Mucosa of rectum (tissue), 2 donors: ENCODE data around the gene ITPR1.

Experiments used
- H3K27ac ChIP-seq, 2 donors: one replicate each; pipeline ENCODE4 v1.7.0; 2013; ENCODE audit warnings: inconsistent platforms in 2 of 2, low read depth in 2 of 2, low read length in 2 of 2
- H3K27me3 ChIP-seq, 2 donors: one replicate each; pipeline ENCODE4 v1.7.0; 2013; ENCODE audit warnings: low read length in 2 of 2; ENCODE audit not compliant: control insufficient read depth in 2 of 2, insufficient read depth in 2 of 2
- H3K36me3 ChIP-seq, 2 donors: one replicate each; pipeline ENCODE4 v1.7.0; 2013; ENCODE audit warnings: low read length in 2 of 2; ENCODE audit not compliant: control insufficient read depth in 2 of 2, insufficient read depth in 2 of 2
- H3K4me1 ChIP-seq, 2 donors: one replicate each; pipeline ENCODE4 v1.7.0; 2013; ENCODE audit warnings: low read length in 2 of 2, mild to moderate bottlenecking in 1 of 2; ENCODE audit not compliant: control insufficient read depth in 2 of 2, insufficient read depth in 2 of 2
- H3K4me3 ChIP-seq, 2 donors: one replicate each; pipeline ENCODE4 v1.7.0; 2013; ENCODE audit warnings: low read length in 2 of 2
- H3K9ac ChIP-seq, 2 donors: one replicate each; pipeline ENCODE4 v1.7.0; 2013; ENCODE audit warnings: low read length in 2 of 2, low read depth in 1 of 2, mild to moderate bottlenecking in 1 of 2
- H3K9me3 ChIP-seq, 2 donors: one replicate each; pipeline ENCODE4 v1.7.0; 2013; ENCODE audit warnings: low read length in 2 of 2; ENCODE audit not compliant: control insufficient read depth in 2 of 2
- donor health status: healthy.
- donor health status: Normal muscosa, but diverticular disease.

ITPR1 gene

GRCh38 chr3:4778119-4778518 lies 285.0 kb downstream of the ITPR1 start:
- Histone ChIP-seq H3K9ac (no peak overlapping the region), H3K27me3 (no peaks in the 10 kb centered on the region), H3K36me3 (peaks cover 0 to under 1% of the 10 kb centered on the region in 2 donors), H3K4me3 (no peak overlapping the region), H3K9me3 (no peaks in the 10 kb centered on the region), H3K4me1 (peaks cover 11 to 27% of the 10 kb centered on the region in 2 donors), H3K27ac (no peak overlapping the region)

GRCh38 chr3:4778740-4779139 lies 285.6 kb downstream of the ITPR1 start:
- Histone ChIP-seq H3K27ac (no peak overlapping the region), H3K4me3 (no peak overlapping the region), H3K27me3 (no peaks in the 10 kb centered on the region), H3K9ac (no peak overlapping the region), H3K36me3 (peaks cover 0 to 5% of the 10 kb centered on the region in 2 donors), H3K9me3 (no peaks in the 10 kb centered on the region), H3K4me1 (peaks cover 5 to 20% of the 10 kb centered on the region in 2 donors)

GRCh38 chr3:4780545-4780957 lies 287.4 kb downstream of the ITPR1 start:
- Histone ChIP-seq H3K9ac (no peak overlapping the region), H3K27ac (no peak overlapping the region), H3K4me1 (peaks cover 3 to 10% of the 10 kb centered on the region in 2 donors), H3K9me3 (no peaks in the 10 kb centered on the region), H3K27me3 (no peaks in the 10 kb centered on the region), H3K4me3 (no peak overlapping the region), H3K36me3 (peaks cover 0 to 10% of the 10 kb centered on the region in 2 donors)

GRCh38 chr3:4782095-4782494 lies 288.9 kb downstream of the ITPR1 start:
- no peak overlapping the region for H3K27ac ChIP-seq
- H3K4me1 ChIP-seq: peaks cover 0 to 5% of the 10 kb centered on the region in 2 donors
- no peaks in the 10 kb centered on the region for H3K9me3 ChIP-seq
- H3K4me3 ChIP-seq: no peak overlapping the region
- peaks cover 0 to 10% of the 10 kb centered on the region in 2 donors for H3K36me3 ChIP-seq
- no peaks in the 10 kb centered on the region for H3K27me3 ChIP-seq
- no peak overlapping the region for H3K9ac ChIP-seq

DNA sequence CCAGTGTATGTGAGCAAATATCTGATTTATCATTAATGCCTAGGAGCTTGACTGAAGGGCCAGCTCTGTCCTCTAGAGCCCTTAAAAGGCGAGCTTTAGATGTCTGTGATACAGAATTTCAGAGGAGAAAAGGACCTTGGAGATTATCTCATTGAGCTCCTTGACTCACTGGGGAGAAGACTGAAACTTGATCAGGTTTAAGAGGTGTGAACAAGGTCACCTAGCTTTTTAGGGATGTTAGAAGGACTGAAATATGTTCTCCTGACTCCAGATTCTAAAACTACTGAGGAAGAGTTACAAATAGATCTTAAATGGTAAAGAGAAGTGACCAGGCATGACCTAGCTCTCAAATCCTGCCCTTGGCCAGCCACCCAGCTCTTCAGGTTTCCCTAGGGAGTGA lies 292.4 kb downstream of the ITPR1 start:
- Histone ChIP-seq H3K4me1 (no peaks in the 10 kb centered on the region), H3K27me3 (no peaks in the 10 kb centered on the region), H3K9me3 (no peaks in the 10 kb centered on the region), H3K4me3 (no peak overlapping the region), H3K36me3 (peaks cover 3 to 15% of the 10 kb centered on the region in 2 donors), H3K9ac (no peak overlapping the region), H3K27ac (no peak overlapping the region)

- H3K4me1 ChIP-seq: no peaks in the 10 kb centered on the region
- no peak overlapping the region for H3K27ac ChIP-seq
- peaks cover 3 to 15% of the 10 kb centered on the region in 2 donors for H3K36me3 ChIP-seq
- H3K4me3 ChIP-seq: no peak overlapping the region
- H3K9ac ChIP-seq: no peak overlapping the region
- H3K27me3 ChIP-seq: no peaks in the 10 kb centered on the region
- no peaks in the 10 kb centered on the region for H3K9me3 ChIP-seq
These were observed 293.3 kb downstream of the ITPR1 start for GRCh38 chr3:4786431-4786830.

- Histone ChIP-seq H3K9me3 (no peaks in the 10 kb centered on the region), H3K4me3 (no peak overlapping the region), H3K27me3 (no peaks in the 10 kb centered on the region), H3K27ac (no peak overlapping the region), H3K9ac (no peak overlapping the region), H3K4me1 (no peaks in the 10 kb centered on the region), H3K36me3 (peaks cover 5% of the 10 kb centered on the region in 2 donors)
These were observed 298.2 kb downstream of the ITPR1 start for GRCh38 chr3:4791358-4791757.

- Histone ChIP-seq H3K36me3 (peaks cover 4 to 5% of the 10 kb centered on the region in 2 donors), H3K27me3 (no peaks in the 10 kb centered on the region), H3K4me3 (no peak overlapping the region), H3K4me1 (no peaks in the 10 kb centered on the region), H3K9me3 (no peaks in the 10 kb centered on the region), H3K9ac (no peak overlapping the region), H3K27ac (no peak overlapping the region)
These were observed 300.2 kb downstream of the ITPR1 start for GRCh38 chr3:4793311-4793710.

GRCh38 chr3:4794331-4794730 lies 301.2 kb downstream of the ITPR1 start:
- Histone ChIP-seq H3K36me3 (peaks cover 2% of the 10 kb centered on the region in 2 donors), H3K27ac (no peak overlapping the region), H3K27me3 (no peaks in the 10 kb centered on the region), H3K4me3 (no peak overlapping the region), H3K9ac (no peak overlapping the region), H3K4me1 (no peaks in the 10 kb centered on the region), H3K9me3 (no peaks in the 10 kb centered on the region)

DNA sequence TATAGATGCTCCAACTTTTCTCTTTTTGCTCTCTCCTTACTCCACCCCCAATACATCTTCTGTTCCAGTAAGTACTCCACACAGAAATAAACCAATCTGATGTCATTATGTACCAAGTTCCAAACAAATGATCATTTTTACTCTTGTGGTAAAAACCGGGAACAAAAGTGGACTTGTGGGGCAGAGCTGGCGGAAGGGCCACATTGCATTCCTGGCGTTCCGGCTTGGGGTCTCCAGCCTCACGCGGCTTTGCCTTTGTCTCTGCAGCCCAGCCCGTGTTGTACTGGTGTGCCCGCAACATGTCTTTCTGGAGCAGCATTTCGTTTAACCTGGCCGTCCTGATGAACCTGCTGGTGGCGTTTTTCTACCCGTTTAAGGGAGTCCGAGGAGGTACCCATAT lies 301.6 kb downstream of the ITPR1 start:
- H3K27me3 ChIP-seq: no peaks in the 10 kb centered on the region
- no peaks in the 10 kb centered on the region for H3K4me1 ChIP-seq
- no peak overlapping the region for H3K4me3 ChIP-seq
- H3K9me3 ChIP-seq: no peaks in the 10 kb centered on the region
- no peak overlapping the region for H3K9ac ChIP-seq
- H3K36me3 ChIP-seq: peaks cover 2% of the 10 kb centered on the region in 2 donors
- no peak overlapping the region for H3K27ac ChIP-seq

DNA sequence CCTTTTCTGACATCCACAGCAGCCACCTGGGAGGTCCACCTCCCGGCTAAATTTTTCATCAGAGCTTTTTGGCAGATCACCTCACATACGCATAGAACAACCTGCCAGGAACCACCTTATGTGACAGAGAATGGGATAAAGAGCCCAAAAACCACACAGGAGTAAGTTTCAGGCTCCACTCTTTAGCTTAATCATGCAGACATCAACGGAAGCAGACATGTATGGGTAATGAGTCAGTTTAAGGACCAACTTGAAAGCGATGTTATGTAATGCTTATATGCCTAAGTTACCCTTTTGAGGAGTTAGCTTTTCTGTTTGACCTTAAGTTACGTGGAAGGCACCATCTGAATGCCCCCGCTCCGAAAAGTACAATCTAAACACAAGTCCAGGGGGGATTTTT lies 302.8 kb downstream of the ITPR1 start:
- Histone ChIP-seq H3K9me3 (no peaks in the 10 kb centered on the region), H3K9ac (no peak overlapping the region), H3K27ac (no peak overlapping the region), H3K4me3 (no peak overlapping the region), H3K4me1 (no peaks in the 10 kb centered on the region), H3K27me3 (no peaks in the 10 kb centered on the region), H3K36me3 (peaks cover 2% of the 10 kb centered on the region in 2 donors)
